Large intestine (tissue), 3 donors: Measurements from ENCODE around the gene SLC1A2. TPM values are rescaled to one million over a fixed set of nuclear protein-coding genes. Genes with fewer than 3 reads are reported as not detected.

Experiments used
- DNase-seq, 2 donors: peaks; one replicate each; pipeline versions ENCODE4 v3.0.0 to v3.0.0-alpha.2; 2013
- H3K27ac ChIP-seq: one replicate; pipeline ENCODE4 v1.5.1; 2013; ENCODE audit warnings: low read length
- H3K27me3 ChIP-seq: 2 replicates; pipeline ENCODE4 v1.6.1; 2013; ENCODE audit warnings: low read length; ENCODE audit not compliant: control insufficient read depth, insufficient read depth
- H3K36me3 ChIP-seq: 2 replicates; pipeline ENCODE4 v1.6.1; 2013; ENCODE audit warnings: low read length; ENCODE audit not compliant: control insufficient read depth, insufficient read depth
- H3K4me1 ChIP-seq: one replicate; pipeline ENCODE4 v1.6.1; 2013; ENCODE audit warnings: low read length; ENCODE audit not compliant: control insufficient read depth, insufficient read depth
- H3K4me3 ChIP-seq: one replicate; pipeline ENCODE4 v1.5.1; 2013; ENCODE audit warnings: low read length
- H3K9me3 ChIP-seq: one replicate; pipeline ENCODE4 v1.6.1; 2013; ENCODE audit warnings: mild to moderate bottlenecking, low read depth, low read length, moderate library complexity; ENCODE audit not compliant: control insufficient read depth
- WGBS: methylation state at CpG from one replicate; pipeline ENCODE4 v1.1.5; 2013; ENCODE audit warnings: low lambda C conversion rate; ENCODE audit not compliant: insufficient coverage; 5-methylcytosine and 5-hydroxymethylcytosine counted together
- polyA plus RNA-seq: library from polyadenylated mRNA; unstranded; fragments of 120-200 nt; gene quantifications from one replicate; pipeline ENCODE4 v1.2.1, GENCODE V29; 2013

Gene SLC1A2
- polyA plus RNA-seq, 1 donor: 0.49 TPM

GRCh38 chr11:35237351-35237750 lies 182.0 kb downstream of the SLC1A2 start:
- DNase-seq: no peak
- H3K9me3 ChIP-seq: no peaks in the 10 kb centered on the region
- WGBS: 60% methylated on average over 1 of the region's 1 CpG
- H3K36me3 ChIP-seq: no peaks in the 10 kb centered on the region
- no peaks in the 10 kb centered on the region for H3K4me1 ChIP-seq
- no peak overlapping the region for H3K4me3 ChIP-seq
- no peak overlapping the region for H3K27ac ChIP-seq
- H3K27me3 ChIP-seq: no peaks in the 10 kb centered on the region

GRCh38 chr11:35236667-35237003 lies 182.7 kb downstream of the SLC1A2 start:
- Histone ChIP-seq H3K4me3 (no peak overlapping the region), H3K4me1 (no peaks in the 10 kb centered on the region), H3K9me3 (no peaks in the 10 kb centered on the region), H3K27me3 (no peaks in the 10 kb centered on the region), H3K36me3 (no peaks in the 10 kb centered on the region), H3K27ac (no peak overlapping the region)
- no peak for DNase-seq
- WGBS: no CpG with 5 or more reads among the region's 5 CpGs

GRCh38 chr11:35235936-35236666 lies 183.3 kb downstream of the SLC1A2 start:
- Histone ChIP-seq H3K27ac (no peak overlapping the region), H3K4me3 (no peak overlapping the region), H3K36me3 (no peaks in the 10 kb centered on the region), H3K4me1 (no peaks in the 10 kb centered on the region), H3K27me3 (no peaks in the 10 kb centered on the region), H3K9me3 (no peaks in the 10 kb centered on the region)
- DNase-seq: no peak
- WGBS: no CpG with 5 or more reads among the region's 4 CpGs

DNA sequence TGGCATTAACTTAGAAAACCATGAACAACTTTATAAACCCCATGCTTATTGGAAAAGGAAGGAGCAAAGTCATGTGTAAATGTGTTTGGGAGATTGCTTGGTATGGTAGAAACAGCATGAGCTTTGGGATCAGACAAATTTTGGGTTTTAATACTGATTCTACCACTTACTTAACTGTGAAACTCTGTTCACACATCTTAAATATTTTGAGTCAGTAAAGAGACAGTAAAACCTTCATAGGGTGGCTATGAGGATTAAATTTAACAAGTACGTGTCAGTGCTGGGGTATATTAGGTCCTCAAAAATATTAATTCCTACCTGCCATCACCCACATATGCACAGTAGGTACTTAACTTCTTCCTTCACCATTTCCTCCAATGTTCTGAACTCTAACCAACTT lies 183.9 kb downstream of the SLC1A2 start:
- H3K9me3 ChIP-seq: no peaks in the 10 kb centered on the region
- no CpG with 5 or more reads among the region's 1 CpG for WGBS
- H3K36me3 ChIP-seq: no peaks in the 10 kb centered on the region
- no peak overlapping the region for H3K27ac ChIP-seq
- no peaks in the 10 kb centered on the region for H3K27me3 ChIP-seq
- no peak for DNase-seq
- H3K4me1 ChIP-seq: no peaks in the 10 kb centered on the region
- H3K4me3 ChIP-seq: no peak overlapping the region

- Histone ChIP-seq H3K27ac (no peak overlapping the region), H3K36me3 (no peaks in the 10 kb centered on the region), H3K9me3 (no peaks in the 10 kb centered on the region), H3K4me3 (no peak overlapping the region), H3K4me1 (no peaks in the 10 kb centered on the region), H3K27me3 (no peaks in the 10 kb centered on the region)
- no peak for DNase-seq
- 100% methylated on average over 1 of the region's 2 CpGs for WGBS
These were observed 184.2 kb downstream of the SLC1A2 start for GRCh38 chr11:35235157-35235468.

GRCh38 chr11:35234460-35235156 lies 184.8 kb downstream of the SLC1A2 start:
- Histone ChIP-seq H3K27ac (no peak overlapping the region), H3K36me3 (no peaks in the 10 kb centered on the region), H3K4me3 (no peak overlapping the region), H3K27me3 (no peaks in the 10 kb centered on the region), H3K9me3 (no peaks in the 10 kb centered on the region), H3K4me1 (no peaks in the 10 kb centered on the region)
- 100% methylated on average over 1 of the region's 3 CpGs for WGBS
- no peak for DNase-seq

DNA sequence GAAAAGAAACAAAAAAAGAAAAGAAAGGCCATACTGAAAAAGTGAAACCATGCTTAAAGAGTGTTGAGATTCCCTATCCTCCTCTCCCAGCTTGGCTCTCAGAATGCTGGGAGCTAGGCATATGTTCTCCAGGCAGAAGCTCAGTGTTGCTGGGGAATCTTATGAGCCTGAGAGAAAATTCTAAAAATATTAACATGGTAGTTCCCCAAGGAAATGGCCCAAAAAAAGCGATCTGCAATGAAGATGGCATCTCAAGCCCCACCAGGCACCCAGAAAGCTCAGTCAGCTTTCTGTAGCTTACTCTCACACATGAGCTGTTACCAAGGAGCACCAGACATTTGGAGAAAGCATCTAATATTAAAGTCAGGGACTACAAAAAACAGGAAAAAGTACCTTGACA lies 185.8 kb downstream of the SLC1A2 start:
- Histone ChIP-seq H3K4me1 (no peaks in the 10 kb centered on the region), H3K4me3 (no peak overlapping the region), H3K27ac (no peak overlapping the region), H3K36me3 (peaks cover 6% of the 10 kb centered on the region), H3K27me3 (no peaks in the 10 kb centered on the region), H3K9me3 (no peaks in the 10 kb centered on the region)
- WGBS: no CpG with 5 or more reads among the region's 1 CpG
- no peak for DNase-seq

DNA sequence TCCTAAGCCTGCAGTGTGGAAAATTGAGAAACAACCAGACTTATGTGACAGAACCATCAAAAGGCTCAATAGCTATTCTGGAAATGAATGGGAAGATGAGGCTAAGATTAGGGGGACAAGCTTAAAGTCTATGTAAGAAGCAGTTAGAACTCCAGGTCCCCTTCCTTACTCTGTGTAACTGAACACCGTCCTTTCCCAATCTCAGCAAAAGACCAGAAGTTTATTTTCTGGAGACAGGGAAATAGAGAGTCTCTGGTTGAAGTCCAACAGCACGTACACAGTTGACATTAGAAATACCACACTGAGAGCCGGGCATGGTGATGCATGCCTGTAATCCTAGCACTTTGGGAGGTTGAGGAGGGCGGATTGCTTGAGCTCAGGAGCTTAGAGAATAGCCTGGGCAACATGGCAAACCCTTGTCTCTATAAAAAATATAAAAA lies 186.4 kb downstream of the SLC1A2 start:
- Histone ChIP-seq H3K9me3 (no peaks in the 10 kb centered on the region), H3K27me3 (no peaks in the 10 kb centered on the region), H3K36me3 (peaks cover 6% of the 10 kb centered on the region), H3K27ac (no peak overlapping the region), H3K4me3 (no peak overlapping the region), H3K4me1 (no peaks in the 10 kb centered on the region)
- no CpG with 5 or more reads among the region's 4 CpGs for WGBS
- DNase-seq: no peak

DNA sequence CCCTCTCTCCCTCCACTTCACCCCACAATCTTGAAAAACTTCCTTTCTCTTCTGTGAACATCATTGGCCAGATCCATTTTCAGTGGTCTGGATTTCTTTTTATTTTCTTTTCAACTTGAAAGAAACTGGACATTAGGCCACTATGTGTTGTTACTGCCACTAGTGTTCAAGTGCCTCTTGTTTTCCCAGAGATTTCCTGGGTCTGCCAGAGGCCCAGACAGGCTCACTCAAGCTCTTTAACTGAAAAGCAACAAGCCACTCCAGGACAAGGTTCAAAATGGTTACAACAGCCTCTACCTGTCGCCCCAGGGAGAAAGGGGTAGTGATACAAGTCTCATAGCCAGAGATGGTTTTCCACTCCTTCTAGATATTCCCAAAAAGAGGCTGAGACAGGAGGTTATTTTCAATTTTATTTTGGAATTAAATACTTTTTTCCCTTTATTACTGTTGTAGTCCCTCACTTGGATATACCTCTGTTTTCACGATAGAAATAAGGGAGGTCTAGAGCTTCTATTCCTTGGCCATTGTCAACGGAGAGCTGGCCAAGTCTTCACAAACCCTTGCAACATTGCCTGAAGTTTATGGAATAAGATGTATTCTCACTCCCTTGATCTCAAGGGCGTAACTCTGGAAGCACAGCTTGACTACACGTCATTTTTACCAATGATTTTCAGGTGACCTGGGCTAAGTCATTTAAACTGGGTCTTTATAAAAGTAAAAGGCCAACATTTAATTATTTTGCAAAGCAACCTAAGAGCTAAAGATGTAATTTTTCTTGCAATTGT lies 188.1 kb downstream of the SLC1A2 start:
- Histone ChIP-seq H3K9me3 (no peaks in the 10 kb centered on the region), H3K36me3 (peaks cover 6% of the 10 kb centered on the region), H3K27ac (no peak overlapping the region), H3K4me1 (no peaks in the 10 kb centered on the region), H3K4me3 (no peak overlapping the region), H3K27me3 (no peaks in the 10 kb centered on the region)
- DNase-seq: no peak
- WGBS: 51% methylated on average over 3 of the region's 5 CpGs

- Histone ChIP-seq H3K4me1 (no peaks in the 10 kb centered on the region), H3K4me3 (no peak overlapping the region), H3K27ac (no peak overlapping the region), H3K36me3 (peaks cover 6% of the 10 kb centered on the region), H3K9me3 (no peaks in the 10 kb centered on the region), H3K27me3 (no peaks in the 10 kb centered on the region)
- WGBS: 100% methylated on average over 1 of the region's 1 CpG
- no peak for DNase-seq
These were observed 189.0 kb downstream of the SLC1A2 start for GRCh38 chr11:35230388-35230787.
